Common myeloid progenitor, CD34-positive (primary cell): ENCODE results near the gene PRMT9.
A peak's percentile ranks its signal among the peaks of the same experiment; 100 is the strongest.

Experiments used
- CTCF ChIA-PET: fragments of 350-600 bp; sonication (Branson Sonifier 250); formaldehyde crosslinking; loops from one replicate; lab custom pipeline; 2021; ENCODE audit warnings: antibody characterized with exemption; lab: Charles Lee
- POLR2A ChIA-PET: fragments of 350-600 bp; sonication (Branson Sonifier 250); formaldehyde crosslinking; loops from one replicate; lab custom pipeline; 2021; ENCODE audit warnings: antibody characterized with exemption; lab: Charles Lee
- DNase-seq, 3 donors: peaks; one replicate each; pipeline versions ENCODE4 v3.0.0 to v3.0.0-alpha.2; 2013
- H3K27ac ChIP-seq, 2 experiments: 1 replicate in 1 of 2; 2 replicates in 1 of 2; pipeline ENCODE4 v1.7.0; 2013; ENCODE audit warnings: inconsistent platforms in 2 of 2, low read length in 2 of 2, mild to moderate bottlenecking in 2 of 2, low read depth in 1 of 2, moderate library complexity in 1 of 2; ENCODE audit not compliant: severe bottlenecking in 2 of 2, insufficient read depth in 1 of 2, poor library complexity in 1 of 2
- H3K27me3 ChIP-seq, 5 experiments: replicated peaks in 2 of 5; 1 replicate in 3 of 5; 2 replicates in 2 of 5; pipeline versions ENCODE4 v1.6.1 to v1.7.0; 2013; ENCODE audit warnings: low read length in 4 of 5, mild to moderate bottlenecking in 2 of 5, moderate library complexity in 2 of 5, inconsistent platforms in 1 of 5; ENCODE audit not compliant: insufficient read depth in 5 of 5, control insufficient read depth in 4 of 5
- H3K36me3 ChIP-seq, 4 experiments: 1 replicate in 2 of 4; 2 replicates in 2 of 4; pipeline versions ENCODE4 v1.6.1 to v1.7.0; 2013; ENCODE audit warnings: low read length in 3 of 4, control low read depth in 1 of 4, mild to moderate bottlenecking in 1 of 4; ENCODE audit not compliant: control insufficient read depth in 4 of 4, insufficient read depth in 4 of 4
- H3K4me1 ChIP-seq, 4 experiments: 1 replicate in 3 of 4; 2 replicates in 1 of 4; pipeline versions ENCODE4 v1.6.1 to v1.7.1; 2013; ENCODE audit warnings: low read length in 3 of 4, mild to moderate bottlenecking in 3 of 4, control low read depth in 1 of 4, inconsistent platforms in 1 of 4, moderate library complexity in 1 of 4; ENCODE audit not compliant: control insufficient read depth in 4 of 4, insufficient read depth in 4 of 4; ENCODE audit errors: control extremely low read depth in 1 of 4
- H3K4me3 ChIP-seq, 7 experiments: 1 replicate in 4 of 7; 2 replicates in 3 of 7; pipeline versions ENCODE4 v1.5.1 to v1.7.0; 2013; ENCODE audit warnings: mild to moderate bottlenecking in 7 of 7, low read length in 6 of 7, moderate library complexity in 6 of 7, inconsistent platforms in 2 of 7, low read depth in 2 of 7, control low read depth in 1 of 7; ENCODE audit not compliant: insufficient read depth in 4 of 7, control insufficient read depth in 1 of 7; ENCODE audit errors: extremely low read depth in 1 of 7
- H3K9me3 ChIP-seq, 5 experiments: 1 replicate in 4 of 5; 2 replicates in 1 of 5; pipeline versions ENCODE4 v1.6.1 to v1.7.1; 2013; ENCODE audit warnings: low read length in 4 of 5, mild to moderate bottlenecking in 2 of 5, inconsistent platforms in 1 of 5, low read depth in 1 of 5, moderate library complexity in 1 of 5; ENCODE audit not compliant: control insufficient read depth in 4 of 5, insufficient read depth in 2 of 5; ENCODE audit errors: control extremely low read depth in 1 of 5
- WGBS: methylation state at CpG from one replicate; pipeline ENCODE4 v1.1.5; 2013; ENCODE audit not compliant: insufficient coverage; 5-methylcytosine and 5-hydroxymethylcytosine counted together

The PRMT9 gene

GRCh38 chr4:147707892-147708672 lies 24.1 kb upstream of the PRMT9 start:
- CTCF ChIA-PET = interaction anchor here (0.6 to 6.0 kb wide), 17 partner anchors 13 to 555 kb away, joined by 3 to 101 read pairs (median 3); no protein-coding TSS in a partner anchor
- Histone ChIP-seq H3K36me3 (no peaks in the 10 kb centered on the region), H3K4me3 (no peak overlapping the region), H3K27me3 (no peaks in the 10 kb centered on the region), H3K4me1 (no peaks in the 10 kb centered on the region), H3K27ac (no peak overlapping the region), H3K9me3 (no peaks in the 10 kb centered on the region)
- WGBS = 60% methylated on average over 5 of the region's 7 CpGs
- POLR2A ChIA-PET = interaction anchor here (0.6 kb wide), 1 partner anchor 13 kb away, joined by 3 read pairs; no protein-coding TSS in a partner anchor
- peak; percentile 68 to 76 (median 68) for DNase-seq

- ChIA-PET CTCF (no interaction called here), POLR2A (interaction anchor here (0.6 kb wide), 1 partner anchor 48 kb away, joined by 3 read pairs; no protein-coding TSS in a partner anchor)
- peaks cover 0 to 1% (median 0%) of the 10 kb centered on the region in 5 experiments for H3K27me3 ChIP-seq
- H3K9me3 ChIP-seq = peaks cover 0 to 6% (median 0%) of the 10 kb centered on the region in 5 experiments
- no CpG with 5 or more reads among the region's 1 CpG for WGBS
- no peak overlapping the region for H3K27ac ChIP-seq
- no peaks in the 10 kb centered on the region for H3K4me1 ChIP-seq
- no peaks in the 10 kb centered on the region for H3K36me3 ChIP-seq
- no peak for DNase-seq
- no peak overlapping the region for H3K4me3 ChIP-seq
Observed at GRCh38 chr4:147704846-147705245, 20.9 kb upstream of the PRMT9 start.

- H3K36me3 ChIP-seq = no peaks in the 10 kb centered on the region
- no peak overlapping the region for H3K27ac ChIP-seq
- DNase-seq = no peak
- no peaks in the 10 kb centered on the region for H3K4me1 ChIP-seq
- peaks cover 0 to 1% (median 0%) of the 10 kb centered on the region in 5 experiments for H3K27me3 ChIP-seq
- ChIA-PET POLR2A (no interaction called here), CTCF (interaction anchor here (1.4 kb wide), 1 partner anchor 170 kb away, joined by 5 read pairs; no protein-coding TSS in a partner anchor)
- H3K9me3 ChIP-seq = peaks cover 0 to 6% (median 0%) of the 10 kb centered on the region in 5 experiments
- 100% methylated on average over 1 of the region's 1 CpG for WGBS
- no peak overlapping the region for H3K4me3 ChIP-seq
Observed at GRCh38 chr4:147696866-147697265, 12.9 kb upstream of the PRMT9 start.

DNA sequence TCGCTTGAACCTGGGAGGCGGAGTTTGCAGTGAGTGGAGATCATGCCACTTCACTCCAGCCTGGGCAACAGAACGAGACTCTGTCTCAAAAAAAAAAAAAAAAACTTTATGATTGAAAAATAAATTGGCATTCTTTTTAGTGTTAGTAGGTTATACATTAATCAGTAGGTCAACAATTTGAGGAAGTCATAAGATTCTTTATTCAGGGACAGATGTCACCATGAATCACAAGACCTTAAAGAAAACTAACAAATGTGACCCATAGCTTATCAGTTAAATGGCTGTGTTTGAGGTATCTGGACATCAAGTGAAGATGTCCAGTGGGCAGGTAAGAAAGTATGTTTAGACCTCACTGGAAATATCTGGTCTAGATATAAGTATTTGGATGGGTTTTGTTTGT lies 9.3 kb upstream of the PRMT9 start:
- Histone ChIP-seq H3K4me1 (peaks cover 0 to 21% (median 4%) of the 10 kb centered on the region in 4 experiments), H3K9me3 (no peaks in the 10 kb centered on the region), H3K27me3 (no peaks in the 10 kb centered on the region), H3K27ac (no peak overlapping the region), H3K36me3 (no peaks in the 10 kb centered on the region), H3K4me3 (no peak overlapping the region)
- WGBS = 90% methylated on average over 2 of the region's 3 CpGs
- CTCF ChIA-PET = interaction anchor here (0.9 to 1.1 kb wide), 2 partner anchors 8 to 10 kb away, joined by 3 to 4 read pairs; no protein-coding TSS in a partner anchor
- DNase-seq = no peak
- POLR2A ChIA-PET = no interaction called here

- ChIA-PET CTCF (no interaction called here), POLR2A (no interaction called here)
- H3K36me3 ChIP-seq = no peaks in the 10 kb centered on the region
- H3K27ac ChIP-seq = no peak overlapping the region
- no CpG with 5 or more reads among the region's 2 CpGs for WGBS
- no peak for DNase-seq
- H3K9me3 ChIP-seq = no peaks in the 10 kb centered on the region
- peaks cover 0 to 21% (median 4%) of the 10 kb centered on the region in 4 experiments for H3K4me1 ChIP-seq
- no peaks in the 10 kb centered on the region for H3K27me3 ChIP-seq
- H3K4me3 ChIP-seq = no peak overlapping the region
Observed at GRCh38 chr4:147691820-147692219, 7.9 kb upstream of the PRMT9 start.

GRCh38 chr4:147689067-147689466 lies 5.1 kb upstream of the PRMT9 start:
- Histone ChIP-seq H3K36me3 (no peaks in the 10 kb centered on the region), H3K27me3 (no peaks in the 10 kb centered on the region), H3K27ac (no peak overlapping the region), H3K4me3 (no peak overlapping the region), H3K4me1 (peaks cover 0 to 25% (median 6%) of the 10 kb centered on the region in 4 experiments), H3K9me3 (no peaks in the 10 kb centered on the region)
- POLR2A ChIA-PET = no interaction called here
- CTCF ChIA-PET = interaction anchor here (1.0 to 1.3 kb wide), 3 partner anchors 12 to 178 kb away, joined by 3 read pairs; no protein-coding TSS in a partner anchor
- peak; percentile 18 to 80 (median 74) for DNase-seq
- WGBS = 12% methylated on average over 3 of the region's 4 CpGs

DNA sequence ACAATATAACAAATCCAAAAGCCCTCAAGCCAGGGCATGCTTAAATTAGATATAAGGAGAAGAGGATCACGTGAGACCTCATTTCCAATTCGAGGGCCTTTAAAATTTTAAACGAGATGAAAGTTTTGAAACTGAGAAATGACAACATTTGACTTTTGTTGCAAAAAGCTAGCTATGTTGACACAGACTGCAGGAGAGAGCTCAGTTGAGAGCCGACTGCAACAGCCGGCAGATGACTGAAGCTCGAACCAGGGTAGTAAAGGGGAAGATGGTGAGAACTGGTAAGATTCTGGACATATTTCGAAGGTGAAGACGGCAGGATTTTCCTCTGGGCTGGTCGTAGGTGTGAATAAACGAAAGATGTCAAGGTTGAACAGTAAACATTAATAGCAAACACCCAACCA lies 773 bp downstream of the PRMT9 start:
- Histone ChIP-seq H3K4me3 (peak overlapping the region; percentile 80 to 98 (median 91)), H3K27me3 (no peaks in the 10 kb centered on the region), H3K4me1 (peaks cover 4 to 15% (median 9%) of the 10 kb centered on the region in 4 experiments), H3K36me3 (peaks cover 0 to 16% (median 11%) of the 10 kb centered on the region in 4 experiments), H3K9me3 (no peaks in the 10 kb centered on the region), H3K27ac (peak overlapping the region in 1 of 2 experiments; percentile 92)
- CTCF ChIA-PET = interaction anchor here (1.3 to 4.1 kb wide), 3 partner anchors 9 to 183 kb away, joined by 3 to 26 read pairs (median 4); no protein-coding TSS in a partner anchor
- POLR2A ChIA-PET = interaction anchor here (1.0 kb wide), 1 partner anchor 66 kb away, joined by 3 read pairs; the partner anchor contains the start of gene TMEM184C
- 3% methylated on average over 6 of the region's 10 CpGs for WGBS
- DNase-seq = peak; percentile 19 to 60 (median 52)
